ENCODE measurements around the gene PARD3.
"Not testable (repeated sequence)": the region's sequence is repeated elsewhere in the genome, so short reads cannot be mapped to it uniquely, and the experiment has no call there.

PARD3 gene

GRCh38 chr10:34274906-34275305 is 540.2 kb downstream of the PARD3 start:
- H3K36me3 Mint-ChIP-seq (ENCODE audit: insufficient read depth), result no peaks in the 10 kb centered on the region
- peaks cover 0 to 3% of the 10 kb centered on the region in 2 donors for H3K9me3 Mint-ChIP-seq
- DNase-seq, result no peak
- H3K27ac Mint-ChIP-seq, result no peak overlapping the region
- H3K4me1 Mint-ChIP-seq (ENCODE audit: low read depth in 2 of 2), result no peaks in the 10 kb centered on the region
- ATAC-seq (replicated peaks), result no peak
- no peak overlapping the region for H3K4me3 Mint-ChIP-seq
- peaks cover 0 to 5% of the 10 kb centered on the region in 2 donors for H3K27me3 Mint-ChIP-seq

- Mint-ChIP-seq H3K4me3 (no peak overlapping the region), H3K4me1 (ENCODE audit: low read depth in 2 of 2) (no peaks in the 10 kb centered on the region), H3K27ac (no peak overlapping the region), H3K9me3 (peaks cover 0 to 2% of the 10 kb centered on the region in 2 donors), H3K36me3 (ENCODE audit: insufficient read depth) (no peaks in the 10 kb centered on the region), H3K27me3 (peaks cover 0 to under 1% of the 10 kb centered on the region in 2 donors)
- no peak for ATAC-seq (replicated peaks)
- DNase-seq, result no peak
These were observed 541.8 kb downstream of the PARD3 start for GRCh38 chr10:34273340-34273739.

- H3K36me3 Mint-ChIP-seq (ENCODE audit: insufficient read depth), result no peaks in the 10 kb centered on the region
- H3K27ac Mint-ChIP-seq, result no peak overlapping the region
- H3K4me1 Mint-ChIP-seq (ENCODE audit: low read depth in 2 of 2), result no peaks in the 10 kb centered on the region
- H3K4me3 Mint-ChIP-seq, result no peak overlapping the region
- DNase-seq (no peak), ATAC-seq (replicated peaks) (no peak)
- H3K9me3 Mint-ChIP-seq, result peaks cover 0 to 2% of the 10 kb centered on the region in 2 donors
- no peaks in the 10 kb centered on the region for H3K27me3 Mint-ChIP-seq
These were observed 542.8 kb downstream of the PARD3 start for GRCh38 chr10:34272316-34272715.

- H3K9me3 Mint-ChIP-seq; DNase-seq; H3K27me3 Mint-ChIP-seq; H3K27ac Mint-ChIP-seq; ATAC-seq (replicated peaks); H3K36me3 Mint-ChIP-seq (ENCODE audit: insufficient read depth); H3K4me1 Mint-ChIP-seq (ENCODE audit: low read depth in 2 of 2); H3K4me3 Mint-ChIP-seq: not testable (repeated sequence)
These were observed 546.7 kb downstream of the PARD3 start for GRCh38 chr10:34268410-34268809.

GRCh38 chr10:34262985-34263384 is 552.1 kb downstream of the PARD3 start:
- DNase-seq (no peak), ATAC-seq (replicated peaks) (no peak)
- no peaks in the 10 kb centered on the region for H3K36me3 Mint-ChIP-seq (ENCODE audit: insufficient read depth)
- H3K4me3 Mint-ChIP-seq, result no peak overlapping the region
- no peak overlapping the region for H3K27ac Mint-ChIP-seq
- no peaks in the 10 kb centered on the region for H3K4me1 Mint-ChIP-seq (ENCODE audit: low read depth in 2 of 2)
- H3K9me3 Mint-ChIP-seq, result peaks cover 0 to 6% of the 10 kb centered on the region in 2 donors
- H3K27me3 Mint-ChIP-seq, result no peaks in the 10 kb centered on the region

- H3K27ac Mint-ChIP-seq, result no peak overlapping the region
- H3K4me1 Mint-ChIP-seq (ENCODE audit: low read depth in 2 of 2), result no peaks in the 10 kb centered on the region
- no peak for ATAC-seq (replicated peaks)
- no peak overlapping the region for H3K4me3 Mint-ChIP-seq
- peaks cover 0 to 7% of the 10 kb centered on the region in 2 donors for H3K9me3 Mint-ChIP-seq
- no peaks in the 10 kb centered on the region for H3K36me3 Mint-ChIP-seq (ENCODE audit: insufficient read depth)
- no peaks in the 10 kb centered on the region for H3K27me3 Mint-ChIP-seq
- DNase-seq, result no peak
These were observed 554.2 kb downstream of the PARD3 start for GRCh38 chr10:34260904-34261303.

- no peak for DNase-seq
- H3K4me3 Mint-ChIP-seq, result no peak overlapping the region
- peaks cover 0 to 7% of the 10 kb centered on the region in 2 donors for H3K9me3 Mint-ChIP-seq
- no peaks in the 10 kb centered on the region for H3K4me1 Mint-ChIP-seq (ENCODE audit: low read depth in 2 of 2)
- no peaks in the 10 kb centered on the region for H3K27me3 Mint-ChIP-seq
- H3K36me3 Mint-ChIP-seq (ENCODE audit: insufficient read depth), result no peaks in the 10 kb centered on the region
- ATAC-seq (replicated peaks), result no peak
- H3K27ac Mint-ChIP-seq, result no peak overlapping the region
These were observed 558.9 kb downstream of the PARD3 start for GRCh38 chr10:34256216-34256615.

- ATAC-seq (replicated peaks), result no peak
- H3K27ac Mint-ChIP-seq, result no peak overlapping the region
These were observed 560.1 kb downstream of the PARD3 start for GRCh38 chr10:34255035-34255434.

GRCh38 chr10:34254596-34254995 is 560.5 kb downstream of the PARD3 start:
- H3K27me3 Mint-ChIP-seq, result no peaks in the 10 kb centered on the region
- H3K4me3 Mint-ChIP-seq, result no peak overlapping the region
- DNase-seq (no peak), ATAC-seq (replicated peaks) (no peak)
- no peaks in the 10 kb centered on the region for H3K36me3 Mint-ChIP-seq (ENCODE audit: insufficient read depth)
- peaks cover 0 to 7% of the 10 kb centered on the region in 2 donors for H3K9me3 Mint-ChIP-seq
- H3K4me1 Mint-ChIP-seq (ENCODE audit: low read depth in 2 of 2), result no peaks in the 10 kb centered on the region
- no peak overlapping the region for H3K27ac Mint-ChIP-seq

More at GRCh38 chr10:34255035-34255434, 560.1 kb downstream of the PARD3 start:
- no peaks in the 10 kb centered on the region for H3K4me1 Mint-ChIP-seq (ENCODE audit: low read depth in 2 of 2)
- no peaks in the 10 kb centered on the region for H3K36me3 Mint-ChIP-seq (ENCODE audit: insufficient read depth)
- H3K27me3 Mint-ChIP-seq, result no peaks in the 10 kb centered on the region
- DNase-seq, result no peak
- H3K9me3 Mint-ChIP-seq, result peaks cover 0 to 7% of the 10 kb centered on the region in 2 donors
- H3K4me3 Mint-ChIP-seq, result no peak overlapping the region

GRCh38 chr10:34252111-34252510 is 563.0 kb downstream of the PARD3 start:
- ATAC-seq (replicated peaks) (no peak), DNase-seq (no peak)
- peaks cover under 1% of the 10 kb centered on the region for H3K36me3 Mint-ChIP-seq (ENCODE audit: insufficient read depth)
- no peaks in the 10 kb centered on the region for H3K9me3 Mint-ChIP-seq
- H3K4me1 Mint-ChIP-seq (ENCODE audit: low read depth in 2 of 2), result no peaks in the 10 kb centered on the region
- no peaks in the 10 kb centered on the region for H3K27me3 Mint-ChIP-seq
- no peak overlapping the region for H3K27ac Mint-ChIP-seq
- H3K4me3 Mint-ChIP-seq, result no peak overlapping the region

- ATAC-seq (replicated peaks) (no peak), DNase-seq (no peak)
These were observed 563.9 kb downstream of the PARD3 start for GRCh38 chr10:34251177-34251576.

GRCh38 chr10:34250722-34251121 is 564.4 kb downstream of the PARD3 start:
- H3K36me3 Mint-ChIP-seq (ENCODE audit: insufficient read depth), result peaks cover 2% of the 10 kb centered on the region
- no peak overlapping the region for H3K27ac Mint-ChIP-seq
- no peak overlapping the region for H3K4me3 Mint-ChIP-seq
- no peak for DNase-seq
- peaks cover 3 to 6% of the 10 kb centered on the region in 2 donors for H3K27me3 Mint-ChIP-seq
- H3K4me1 Mint-ChIP-seq (ENCODE audit: low read depth in 2 of 2), result no peaks in the 10 kb centered on the region
- H3K9me3 Mint-ChIP-seq, result no peaks in the 10 kb centered on the region
- ATAC-seq (replicated peaks), result no peak

More at GRCh38 chr10:34251177-34251576, 563.9 kb downstream of the PARD3 start:
- H3K4me3 Mint-ChIP-seq, result no peak overlapping the region
- H3K36me3 Mint-ChIP-seq (ENCODE audit: insufficient read depth), result peaks cover 2% of the 10 kb centered on the region
- H3K27ac Mint-ChIP-seq, result no peak overlapping the region
- H3K9me3 Mint-ChIP-seq, result no peaks in the 10 kb centered on the region
- H3K4me1 Mint-ChIP-seq (ENCODE audit: low read depth in 2 of 2), result no peaks in the 10 kb centered on the region
- H3K27me3 Mint-ChIP-seq, result peaks cover 0 to 1% of the 10 kb centered on the region in 2 donors

- Mint-ChIP-seq H3K27ac (no peak overlapping the region), H3K4me3 (no peak overlapping the region), H3K27me3 (peaks cover 9 to 10% of the 10 kb centered on the region in 2 donors), H3K9me3 (peaks cover 0 to 4% of the 10 kb centered on the region in 2 donors), H3K4me1 (ENCODE audit: low read depth in 2 of 2) (no peaks in the 10 kb centered on the region), H3K36me3 (ENCODE audit: insufficient read depth) (peaks cover 2% of the 10 kb centered on the region)
- ATAC-seq (replicated peaks), result no peak
- DNase-seq, result no peak
These were observed 565.5 kb downstream of the PARD3 start for GRCh38 chr10:34249634-34250033.

GRCh38 chr10:34247560-34247959 is 567.5 kb downstream of the PARD3 start:
- Mint-ChIP-seq H3K4me3 (no peak overlapping the region), H3K4me1 (ENCODE audit: low read depth in 2 of 2) (no peaks in the 10 kb centered on the region), H3K27me3 (peaks cover 9 to 10% of the 10 kb centered on the region in 2 donors), H3K27ac (no peak overlapping the region), H3K36me3 (ENCODE audit: insufficient read depth) (peaks cover 2% of the 10 kb centered on the region), H3K9me3 (peaks cover 0 to 4% of the 10 kb centered on the region in 2 donors)
- DNase-seq (no peak), ATAC-seq (replicated peaks) (no peak)

Data from effector memory CD8-positive, alpha-beta T cell (primary cell).